H9 (cell line): ENCODE measurements around the gene BPIFB3. TPM values are rescaled to one million over a fixed set of nuclear protein-coding genes. Genes with fewer than 3 reads are reported as not detected.

Source experiments
- DNase-seq: peaks from one replicate; pipeline ENCODE4 v3.0.0-alpha.2; 2017
- H2AFZ ChIP-seq: one replicate; pipeline ENCODE4 v1.6.1; 2013; ENCODE audit warnings: mild to moderate bottlenecking, low read length, control low read depth, moderate library complexity
- H2AK5ac ChIP-seq: 2 replicates; pipeline ENCODE4 v1.6.1; 2013; ENCODE audit warnings: low read length, control low read depth, mixed read lengths; ENCODE audit not compliant: insufficient read length
- H2BK120ac ChIP-seq: one replicate; pipeline ENCODE4 v1.6.1; 2013; ENCODE audit warnings: low read depth, mild to moderate bottlenecking, low read length, control low read depth, inconsistent platforms; ENCODE audit not compliant: poor library complexity, severe bottlenecking
- H2BK12ac ChIP-seq: 2 replicates; pipeline ENCODE4 v1.6.1; 2013; ENCODE audit warnings: low read length, control low read depth, mixed read lengths, low read depth; ENCODE audit not compliant: insufficient read length
- H2BK15ac ChIP-seq: 2 replicates; pipeline ENCODE4 v1.6.1; 2013; ENCODE audit warnings: low read depth, low read length, control low read depth
- H2BK20ac ChIP-seq: one replicate; pipeline ENCODE4 v1.6.1; 2013; ENCODE audit warnings: low read depth, mild to moderate bottlenecking, low read length, control low read depth, inconsistent platforms; ENCODE audit not compliant: poor library complexity, severe bottlenecking
- H2BK5ac ChIP-seq: 2 replicates; pipeline ENCODE4 v1.6.1; 2013; ENCODE audit warnings: low read length, control low read depth, mixed read lengths; ENCODE audit not compliant: insufficient read length
- H3K14ac ChIP-seq: 2 replicates; pipeline ENCODE4 v1.6.1; 2013; ENCODE audit warnings: low read length, control low read depth; ENCODE audit not compliant: insufficient read depth
- H3K18ac ChIP-seq: 2 replicates; pipeline ENCODE4 v1.6.1; 2013; ENCODE audit warnings: low read depth, mild to moderate bottlenecking, mixed read lengths, low read length, control low read depth; ENCODE audit not compliant: insufficient read length
- H3K23ac ChIP-seq: 2 replicates; pipeline ENCODE4 v1.6.1; 2013; ENCODE audit warnings: low read length, control low read depth, mixed read lengths, low read depth; ENCODE audit not compliant: insufficient read length
- H3K23me2 ChIP-seq: 2 replicates; pipeline ENCODE4 v1.6.1; 2013; ENCODE audit warnings: low read depth, mild to moderate bottlenecking, mixed read lengths, low read length, control low read depth; ENCODE audit not compliant: insufficient read length, poor library complexity, severe bottlenecking
- H3K27ac ChIP-seq: 2 replicates; pipeline ENCODE4 v1.5.1; 2013; ENCODE audit warnings: low read length, control low read depth, mixed read lengths, low read depth; ENCODE audit not compliant: insufficient read length
- H3K27me3 ChIP-seq: 2 replicates; pipeline ENCODE4 v1.6.1; 2013; ENCODE audit warnings: low read length, control low read depth, inconsistent platforms; ENCODE audit not compliant: insufficient read depth
- H3K4ac ChIP-seq: 2 replicates; pipeline ENCODE4 v1.6.1; 2013; ENCODE audit warnings: low read depth, mild to moderate bottlenecking, control low read depth, inconsistent platforms, low read length, moderate library complexity
- H3K4me1 ChIP-seq: 2 replicates; pipeline ENCODE4 v1.6.1; 2013; ENCODE audit warnings: low read length, control low read depth, inconsistent platforms; ENCODE audit not compliant: insufficient read depth
- H3K4me2 ChIP-seq: 2 replicates; pipeline ENCODE4 v1.6.1; 2013; ENCODE audit warnings: low read length, control low read depth, mixed read lengths; ENCODE audit not compliant: insufficient read length, insufficient read depth
- H3K56ac ChIP-seq: 2 replicates; pipeline ENCODE4 v1.6.1; 2013; ENCODE audit warnings: low read depth, mild to moderate bottlenecking, mixed read lengths, low read length, control low read depth; ENCODE audit not compliant: insufficient read length
- H3K79me1 ChIP-seq: 2 replicates; pipeline ENCODE4 v1.6.1; 2013; ENCODE audit warnings: low read depth, mild to moderate bottlenecking, moderate library complexity, low read length, control low read depth, inconsistent platforms; ENCODE audit not compliant: insufficient read depth, poor library complexity, severe bottlenecking
- H3K79me2 ChIP-seq: 2 replicates; pipeline ENCODE4 v1.6.1; 2013; ENCODE audit warnings: low read length, control low read depth, inconsistent platforms; ENCODE audit not compliant: insufficient read depth
- H3K9ac ChIP-seq: 2 replicates; pipeline ENCODE4 v1.6.1; 2013; ENCODE audit warnings: low read length, control low read depth, mixed read lengths; ENCODE audit not compliant: insufficient read length; ENCODE audit errors: extremely low read depth
- H3K9me3 ChIP-seq: one replicate; pipeline ENCODE4 v1.6.1; 2013; ENCODE audit warnings: low read depth, low read length, inconsistent platforms; ENCODE audit not compliant: control insufficient read depth
- H3T11ph ChIP-seq: one replicate; pipeline ENCODE4 v1.6.1; 2013; ENCODE audit warnings: mild to moderate bottlenecking, low read length, control low read depth, inconsistent platforms
- H4K20me1 ChIP-seq: one replicate; pipeline ENCODE4 v1.6.1; 2013; ENCODE audit not compliant: control insufficient read depth, insufficient read length, insufficient read depth
- H4K5ac ChIP-seq: 2 replicates; pipeline ENCODE4 v1.6.1; 2013; ENCODE audit warnings: low read depth, mild to moderate bottlenecking, mixed read lengths, low read length, control low read depth; ENCODE audit not compliant: insufficient read length
- H4K8ac ChIP-seq: replicated peaks from 2 replicates; pipeline ENCODE4 v1.6.1; 2013; ENCODE audit warnings: low read length, control low read depth, mixed read lengths, low read depth; ENCODE audit not compliant: insufficient read length
- H4K91ac ChIP-seq: 2 replicates; pipeline ENCODE4 v1.6.1; 2013; ENCODE audit warnings: low read depth, mild to moderate bottlenecking, moderate library complexity, mixed read lengths, low read length, control low read depth; ENCODE audit not compliant: insufficient read length
- H3K27ac Mint-ChIP-seq, 3 experiments: 2 replicates in 2 of 3; 3 replicates in 1 of 3; pipeline ENCODE4 v1.8.0; 2020 to 2021; ENCODE audit warnings: mixed read lengths in 3 of 3, mild to moderate bottlenecking in 1 of 3, moderate library complexity in 1 of 3
- H3K27me3 Mint-ChIP-seq: 2 replicates; pipeline ENCODE4 v1.8.0; 2021; ENCODE audit warnings: low read depth, mild to moderate bottlenecking, moderate library complexity, mixed read lengths
- H3K36me3 Mint-ChIP-seq, 3 experiments: 2 replicates in 2 of 3; 3 replicates in 1 of 3; pipeline ENCODE4 v1.8.0; 2020 to 2021; ENCODE audit warnings: low read depth in 3 of 3, mixed read lengths in 3 of 3; ENCODE audit not compliant: insufficient read depth in 1 of 3
- H3K4me1 Mint-ChIP-seq, 2 experiments: 2 replicates each; pipeline ENCODE4 v1.8.0; 2020; ENCODE audit warnings: mixed read lengths in 2 of 2
- H3K4me3 Mint-ChIP-seq, 2 experiments: 2 replicates in 1 of 2; 3 replicates in 1 of 2; pipeline ENCODE4 v1.8.0; 2020 to 2021; ENCODE audit warnings: mild to moderate bottlenecking in 2 of 2, mixed read lengths in 2 of 2, moderate library complexity in 1 of 2
- H3K9me3 Mint-ChIP-seq, 2 experiments: 2 replicates in 1 of 2; 3 replicates in 1 of 2; pipeline ENCODE4 v1.8.0; 2020; ENCODE audit warnings: mild to moderate bottlenecking in 2 of 2, mixed read lengths in 2 of 2, moderate library complexity in 1 of 2
- CTCF ChIP-seq: fragments of 200-600 bp; sonication (generic); conservative IDR thresholded peaks from 3 replicates; pipeline ENCODE4 v1.8.0; 2021; ENCODE audit warnings: antibody characterized with exemption, mild to moderate bottlenecking
- WGBS: extraction: QIAGEN DNeasy Blood & Tissue Kit; methylation state at CpG from one replicate; pipeline ENCODE4 v1.1.7; 2013; ENCODE audit warnings: missing lambda C conversion rate, low lambda C conversion rate, mixed read lengths; ENCODE audit not compliant: insufficient read length; ENCODE audit errors: extremely low coverage; 5-methylcytosine and 5-hydroxymethylcytosine counted together
- total RNA-seq: library from RNA; stranded (reverse); gene quantifications from 2 replicates; pipeline ENCODE4 v1.2.1, GENCODE V29; 2021

BPIFB3 gene
- total RNA-seq, 1 experiment from 2014 or later, result not detected

- Histone ChIP-seq H3K18ac (no peak within 1 kb of the TSS), H3K14ac (no peak within 1 kb of the TSS), H2BK15ac (no peak within 1 kb of the TSS), H3T11ph (no peak within 1 kb of the TSS), H4K5ac (no peak within 1 kb of the TSS), H3K4ac (no peak within 1 kb of the TSS), H3K56ac (no peak within 1 kb of the TSS), H2BK5ac (no peak within 1 kb of the TSS), H3K9ac (no peak within 1 kb of the TSS), H3K4me1 (no peaks in the 10 kb centered on the region), H2BK20ac (no peak within 1 kb of the TSS), H3K9me3 (no peaks in the 10 kb centered on the region), H4K20me1 (no peaks in the 10 kb centered on the region), H2BK120ac (no peak within 1 kb of the TSS), H3K23ac (no peak within 1 kb of the TSS), H3K4me2 (no peak within 1 kb of the TSS), H2BK12ac (no peak within 1 kb of the TSS), H3K23me2 (no peaks in the 10 kb centered on the region), H4K91ac (no peak within 1 kb of the TSS), H2AFZ (no peak within 1 kb of the TSS), H3K79me2 (no peaks in the 10 kb centered on the region), H3K79me1 (no peaks in the 10 kb centered on the region), H3K27me3 (no peaks in the 10 kb centered on the region), H3K27ac (no peak within 1 kb of the TSS), H4K8ac (no peak within 1 kb of the TSS), H2AK5ac (no peak within 1 kb of the TSS)
- Mint-ChIP-seq H3K4me3 (no peak within 1 kb of the TSS), H3K27me3 (peaks cover 17% of the 10 kb centered on the region), H3K36me3 (no peaks in the 10 kb centered on the region), H3K27ac (no peak within 1 kb of the TSS), H3K4me1 (peaks cover 0 to 2% of the 10 kb centered on the region in 2 experiments; a peak in 1 of 4 replicates), H3K9me3 (peaks cover 2 to 4% of the 10 kb centered on the region in 2 experiments; a peak in 2 of 5 replicates)
- no peak for TF ChIP-seq CTCF
- no peak for DNase-seq
- no CpG with 5 or more reads among the region's 10 CpGs for WGBS
Observed at GRCh38 chr20:33031531-33031930, 22.2 kb upstream of the BPIFB3 start, which contains the start of gene BPIFB6. BPIFB6 (plus strand) TSS chr20:33031648; CDS start chr20:33031648, 0 bp downstream.
